Measurements from ENCODE around the gene ARNT2.
A peak's percentile ranks its signal among the peaks of the same experiment; 100 is the strongest.

The ARNT2 gene

GRCh38 chr15:80578871-80579270 is 174.7 kb downstream of the ARNT2 start:
- H3K27ac ChIP-seq (replicated peaks; ENCODE audit: low read length), result no peak overlapping the region
- no CpG with 5 or more reads among the region's 7 CpGs for WGBS, 2 donors (ENCODE audit: extremely low coverage in 2 of 2, insufficient read length in 2 of 2, insufficient replicate concordance in 1 of 2)
- H2BK120ac ChIP-seq (ENCODE audit: low read depth, low read length), result no peak overlapping the region
- no peaks in the 10 kb centered on the region for H3K9me3 ChIP-seq (replicated peaks in 1 of 2; ENCODE audit: control insufficient read depth in 2 of 2, insufficient read depth in 1 of 2, low read depth in 1 of 2, low read length in 2 of 2)
- no peaks in the 10 kb centered on the region for H3K27me3 ChIP-seq (ENCODE audit: control insufficient read depth in 3 of 3, insufficient read depth in 3 of 3, low read depth in 1 of 3, low read length in 3 of 3)
- H4K91ac ChIP-seq (ENCODE audit: low read depth, low read length, poor library complexity), result no peak overlapping the region
- H3K14ac ChIP-seq (ENCODE audit: low read length), result no peak overlapping the region
- H3K4me1 ChIP-seq (ENCODE audit: control insufficient read depth in 2 of 2, insufficient read depth in 1 of 2, low read depth in 1 of 2, low read length in 2 of 2), result peaks cover 0 to 11% of the 10 kb centered on the region in 2 donors
- H2AFZ ChIP-seq (ENCODE audit: low read length), result no peak overlapping the region
- no peak overlapping the region for H3K23ac ChIP-seq (ENCODE audit: low read depth, low read length, poor library complexity)
- no peak overlapping the region for H2BK15ac ChIP-seq (ENCODE audit: low read length)
- H3K4ac ChIP-seq (ENCODE audit: low read length), result no peak overlapping the region
- H2BK5ac ChIP-seq (ENCODE audit: low read length), result no peak overlapping the region
- H4K8ac ChIP-seq (ENCODE audit: low read depth, low read length), result no peak overlapping the region
- H2AK5ac ChIP-seq (ENCODE audit: low read depth, low read length), result no peak overlapping the region
- H3K4me3 ChIP-seq (ENCODE audit: low read length in 2 of 2), result no peak overlapping the region
- peaks cover 44 to 88% of the 10 kb centered on the region in 2 donors for H3K36me3 ChIP-seq (replicated peaks in 1 of 2; ENCODE audit: control insufficient read depth in 2 of 2, insufficient read depth in 2 of 2, low read length in 2 of 2)
- no peak overlapping the region for H3K18ac ChIP-seq (ENCODE audit: low read length)
- H3K4me2 ChIP-seq (ENCODE audit: insufficient read depth, low read length, poor library complexity, severe bottlenecking), result no peak overlapping the region
- no peak overlapping the region for H3K9ac ChIP-seq (ENCODE audit: low read depth, low read length, poor library complexity)
- H3K79me1 ChIP-seq (ENCODE audit: low read depth, low read length), result no peaks in the 10 kb centered on the region
- DNase-seq (ENCODE audit: low spot score), result no peak
- no peak overlapping the region for H2BK12ac ChIP-seq (ENCODE audit: low read length)

- Histone ChIP-seq H3K4me2 (ENCODE audit: insufficient read depth, low read length, poor library complexity, severe bottlenecking) (no peak overlapping the region), H2BK120ac (ENCODE audit: low read depth, low read length) (no peak overlapping the region), H3K23ac (ENCODE audit: low read depth, low read length, poor library complexity) (no peak overlapping the region), H3K4ac (ENCODE audit: low read length) (no peak overlapping the region), H3K9ac (ENCODE audit: low read depth, low read length, poor library complexity) (no peak overlapping the region), H2AK5ac (ENCODE audit: low read depth, low read length) (no peak overlapping the region), H3K4me1 (ENCODE audit: control insufficient read depth in 2 of 2, insufficient read depth in 1 of 2, low read depth in 1 of 2, low read length in 2 of 2) (peaks cover 0 to 10% of the 10 kb centered on the region in 2 donors), H3K9me3 (replicated peaks in 1 of 2; ENCODE audit: control insufficient read depth in 2 of 2, insufficient read depth in 1 of 2, low read depth in 1 of 2, low read length in 2 of 2) (no peaks in the 10 kb centered on the region), H4K91ac (ENCODE audit: low read depth, low read length, poor library complexity) (no peak overlapping the region), H2BK12ac (ENCODE audit: low read length) (no peak overlapping the region), H2BK5ac (ENCODE audit: low read length) (no peak overlapping the region), H2BK15ac (ENCODE audit: low read length) (no peak overlapping the region), H4K8ac (ENCODE audit: low read depth, low read length) (no peak overlapping the region), H3K4me3 (ENCODE audit: low read length in 2 of 2) (no peak overlapping the region), H2AFZ (ENCODE audit: low read length) (no peak overlapping the region), H3K14ac (ENCODE audit: low read length) (no peak overlapping the region), H3K79me1 (ENCODE audit: low read depth, low read length) (no peaks in the 10 kb centered on the region), H3K36me3 (replicated peaks in 1 of 2; ENCODE audit: control insufficient read depth in 2 of 2, insufficient read depth in 2 of 2, low read length in 2 of 2) (peaks cover 45 to 88% of the 10 kb centered on the region in 2 donors), H3K27ac (replicated peaks; ENCODE audit: low read length) (peak overlapping the region; percentile 25), H3K18ac (ENCODE audit: low read length) (no peak overlapping the region), H3K27me3 (ENCODE audit: control insufficient read depth in 3 of 3, insufficient read depth in 3 of 3, low read depth in 1 of 3, low read length in 3 of 3) (no peaks in the 10 kb centered on the region)
- no peak for DNase-seq (ENCODE audit: low spot score)
- no CpG with 5 or more reads among the region's 6 CpGs for WGBS, 2 donors (ENCODE audit: extremely low coverage in 2 of 2, insufficient read length in 2 of 2, insufficient replicate concordance in 1 of 2)
Observed at GRCh38 chr15:80579611-80580010, 175.4 kb downstream of the ARNT2 start.

- no peaks in the 10 kb centered on the region for H3K27me3 ChIP-seq (ENCODE audit: control insufficient read depth in 3 of 3, insufficient read depth in 3 of 3, low read depth in 1 of 3, low read length in 3 of 3)
- no peak overlapping the region for H3K14ac ChIP-seq (ENCODE audit: low read length)
- no peak overlapping the region for H3K9ac ChIP-seq (ENCODE audit: low read depth, low read length, poor library complexity)
- no peak overlapping the region for H3K4me3 ChIP-seq (ENCODE audit: low read length in 2 of 2)
- no peak overlapping the region for H2AK5ac ChIP-seq (ENCODE audit: low read depth, low read length)
- H3K4ac ChIP-seq (ENCODE audit: low read length), result no peak overlapping the region
- peaks cover 0 to 10% of the 10 kb centered on the region in 2 donors for H3K4me1 ChIP-seq (ENCODE audit: control insufficient read depth in 2 of 2, insufficient read depth in 1 of 2, low read depth in 1 of 2, low read length in 2 of 2)
- H3K23ac ChIP-seq (ENCODE audit: low read depth, low read length, poor library complexity), result no peak overlapping the region
- H3K18ac ChIP-seq (ENCODE audit: low read length), result no peak overlapping the region
- H3K27ac ChIP-seq (replicated peaks; ENCODE audit: low read length), result no peak overlapping the region
- no peak overlapping the region for H2BK12ac ChIP-seq (ENCODE audit: low read length)
- no peak for DNase-seq (ENCODE audit: low spot score)
- no peaks in the 10 kb centered on the region for H3K9me3 ChIP-seq (replicated peaks in 1 of 2; ENCODE audit: control insufficient read depth in 2 of 2, insufficient read depth in 1 of 2, low read depth in 1 of 2, low read length in 2 of 2)
- peaks cover 45 to 88% of the 10 kb centered on the region in 2 donors for H3K36me3 ChIP-seq (replicated peaks in 1 of 2; ENCODE audit: control insufficient read depth in 2 of 2, insufficient read depth in 2 of 2, low read length in 2 of 2)
- H2BK5ac ChIP-seq (ENCODE audit: low read length), result no peak overlapping the region
- no peak overlapping the region for H4K91ac ChIP-seq (ENCODE audit: low read depth, low read length, poor library complexity)
- no CpG with 5 or more reads among the region's 9 CpGs for WGBS, 2 donors (ENCODE audit: extremely low coverage in 2 of 2, insufficient read length in 2 of 2, insufficient replicate concordance in 1 of 2)
- H2AFZ ChIP-seq (ENCODE audit: low read length), result no peak overlapping the region
- no peak overlapping the region for H4K8ac ChIP-seq (ENCODE audit: low read depth, low read length)
- no peak overlapping the region for H2BK120ac ChIP-seq (ENCODE audit: low read depth, low read length)
- no peaks in the 10 kb centered on the region for H3K79me1 ChIP-seq (ENCODE audit: low read depth, low read length)
- H3K4me2 ChIP-seq (ENCODE audit: insufficient read depth, low read length, poor library complexity, severe bottlenecking), result no peak overlapping the region
- H2BK15ac ChIP-seq (ENCODE audit: low read length), result no peak overlapping the region
Observed at GRCh38 chr15:80580106-80580505, 175.9 kb downstream of the ARNT2 start.

- Histone ChIP-seq H2BK15ac (ENCODE audit: low read length) (no peak overlapping the region), H3K9me3 (replicated peaks in 1 of 2; ENCODE audit: control insufficient read depth in 2 of 2, insufficient read depth in 1 of 2, low read depth in 1 of 2, low read length in 2 of 2) (no peaks in the 10 kb centered on the region), H3K36me3 (replicated peaks in 1 of 2; ENCODE audit: control insufficient read depth in 2 of 2, insufficient read depth in 2 of 2, low read length in 2 of 2) (peaks cover 40 to 88% of the 10 kb centered on the region in 2 donors), H3K9ac (ENCODE audit: low read depth, low read length, poor library complexity) (no peak overlapping the region), H3K18ac (ENCODE audit: low read length) (no peak overlapping the region), H2BK120ac (ENCODE audit: low read depth, low read length) (no peak overlapping the region), H3K4me3 (ENCODE audit: low read length in 2 of 2) (peak overlapping the region in 1 of 2 donors; percentile 11), H2BK5ac (ENCODE audit: low read length) (no peak overlapping the region), H2BK12ac (ENCODE audit: low read length) (no peak overlapping the region), H3K27me3 (ENCODE audit: control insufficient read depth in 3 of 3, insufficient read depth in 3 of 3, low read depth in 1 of 3, low read length in 3 of 3) (no peaks in the 10 kb centered on the region), H4K8ac (ENCODE audit: low read depth, low read length) (no peak overlapping the region), H3K79me1 (ENCODE audit: low read depth, low read length) (no peaks in the 10 kb centered on the region), H3K4me2 (ENCODE audit: insufficient read depth, low read length, poor library complexity, severe bottlenecking) (no peak overlapping the region), H3K4ac (ENCODE audit: low read length) (no peak overlapping the region), H4K91ac (ENCODE audit: low read depth, low read length, poor library complexity) (no peak overlapping the region), H3K23ac (ENCODE audit: low read depth, low read length, poor library complexity) (no peak overlapping the region), H3K27ac (replicated peaks; ENCODE audit: low read length) (no peak overlapping the region), H2AFZ (ENCODE audit: low read length) (no peak overlapping the region), H3K14ac (ENCODE audit: low read length) (no peak overlapping the region), H2AK5ac (ENCODE audit: low read depth, low read length) (no peak overlapping the region), H3K4me1 (ENCODE audit: control insufficient read depth in 2 of 2, insufficient read depth in 1 of 2, low read depth in 1 of 2, low read length in 2 of 2) (peaks cover 0 to 10% of the 10 kb centered on the region in 2 donors)
- no peak for DNase-seq (ENCODE audit: low spot score)
- WGBS, 2 donors (ENCODE audit: extremely low coverage in 2 of 2, insufficient read length in 2 of 2, insufficient replicate concordance in 1 of 2), result no CpG with 5 or more reads among the region's 11 CpGs
Observed at GRCh38 chr15:80580536-80581260, 176.5 kb downstream of the ARNT2 start.

All from neuronal stem cell (in vitro differentiated cells).